Measurements from ENCODE around the gene SCGB3A2. TPM values are rescaled to one million over a fixed set of nuclear protein-coding genes. Genes with fewer than 3 reads are reported as not detected.
"Not testable (repeated sequence)": the region's sequence is repeated elsewhere in the genome, so short reads cannot be mapped to it uniquely, and the experiment has no call there.

Gene SCGB3A2
- total RNA-seq, 2 donors from 2014 or later: not detected

DNA sequence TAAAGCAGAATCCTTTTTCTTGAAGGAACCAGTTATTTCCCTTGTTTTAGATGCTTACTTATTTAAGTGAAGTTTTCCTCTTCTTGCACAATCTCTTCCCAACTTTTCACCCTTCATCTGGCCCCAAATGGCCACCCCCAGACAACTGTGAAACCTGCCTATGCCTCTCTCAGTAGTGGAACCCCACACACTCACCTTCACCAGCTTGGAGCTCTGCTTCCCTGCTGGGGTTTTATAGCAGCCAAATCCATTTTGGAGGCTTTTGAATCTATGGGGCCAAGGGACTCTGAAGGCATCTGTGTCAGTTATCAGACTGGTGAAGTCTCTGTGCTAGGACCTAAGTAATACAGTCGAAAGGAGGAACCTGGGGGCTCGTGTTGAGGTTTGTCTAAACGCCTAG, 24.2 kb upstream of the SCGB3A2 start:
- H3K36me3 Mint-ChIP-seq (ENCODE audit: low read depth): no peaks in the 10 kb centered on the region
- H3K27me3 Mint-ChIP-seq: peaks cover 28% of the 10 kb centered on the region
- H3K4me3 Mint-ChIP-seq: no peak overlapping the region
- peaks cover 4% of the 10 kb centered on the region for H3K4me1 Mint-ChIP-seq
- ATAC-seq (no peak), DNase-seq (no peak)
- H3K9me3 ChIP-seq (ENCODE audit: control insufficient read depth, low read length, poor library complexity, severe bottlenecking): peaks cover 5% of the 10 kb centered on the region
- H3K27ac Mint-ChIP-seq: no peak overlapping the region

DNA sequence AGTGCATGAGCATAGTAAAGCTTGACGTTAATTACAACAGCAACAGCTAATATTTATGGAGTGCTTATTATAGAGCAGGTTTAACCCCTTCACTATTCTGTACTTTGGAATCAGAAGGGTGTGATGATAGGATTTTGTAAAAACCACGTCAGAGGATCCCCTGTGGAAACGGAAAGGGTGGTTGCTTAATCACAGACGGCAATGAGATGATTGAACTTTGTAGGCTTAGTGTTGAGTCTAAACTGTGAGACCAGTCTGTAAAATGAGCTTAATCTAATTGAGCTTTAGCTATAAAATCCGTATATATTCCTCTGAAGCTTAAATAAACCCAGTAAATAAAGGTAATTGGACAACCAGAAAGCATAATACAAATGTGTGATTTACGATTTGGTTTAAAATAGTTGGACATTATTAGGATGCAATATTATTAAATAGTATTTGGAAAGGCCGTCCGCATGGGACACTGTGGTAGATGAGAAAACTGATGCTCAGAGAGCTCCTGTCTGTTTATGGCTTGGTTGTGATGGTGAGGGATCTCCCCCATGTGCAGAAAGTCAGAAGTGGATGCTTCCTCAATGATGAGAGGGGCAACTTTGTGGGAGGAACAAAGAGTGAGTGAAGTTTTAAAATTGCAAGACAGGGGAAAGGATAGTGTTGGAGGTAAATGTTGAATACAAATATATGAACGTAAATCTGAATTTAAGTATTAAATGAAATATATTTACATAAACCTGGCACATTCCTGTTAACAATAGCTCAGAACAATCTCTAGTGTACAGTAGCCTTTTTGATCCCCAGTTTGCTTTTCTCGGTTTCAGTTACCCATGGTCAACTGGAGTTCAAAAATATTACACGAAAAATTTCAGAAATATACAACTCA, 23.4 kb upstream of the SCGB3A2 start:
- Mint-ChIP-seq H3K4me3 (no peak overlapping the region), H3K36me3 (ENCODE audit: low read depth) (no peaks in the 10 kb centered on the region), H3K27me3 (peaks cover 20% of the 10 kb centered on the region), H3K27ac (no peak overlapping the region), H3K4me1 (peaks cover 4% of the 10 kb centered on the region)
- ATAC-seq (no peak), DNase-seq (no peak)
- peaks cover 5% of the 10 kb centered on the region for H3K9me3 ChIP-seq (ENCODE audit: control insufficient read depth, low read length, poor library complexity, severe bottlenecking)

DNA sequence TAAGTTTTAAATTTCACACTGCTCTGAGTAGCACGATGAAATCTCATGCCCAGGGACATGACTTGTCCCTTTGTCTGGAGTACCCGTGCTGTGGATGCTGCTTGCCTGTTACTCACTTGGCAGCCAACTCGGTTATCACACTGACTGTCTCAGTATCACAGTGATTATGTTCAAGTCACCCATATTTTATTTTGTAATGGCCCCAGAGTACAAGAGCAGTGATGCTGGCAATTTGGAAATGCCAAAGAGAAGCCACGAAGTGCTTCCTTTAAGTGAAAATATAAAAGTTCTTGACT, 22.8 kb upstream of the SCGB3A2 start:
- DNase-seq: no peak
- no peak for ATAC-seq
- Mint-ChIP-seq H3K27me3 (peaks cover 19% of the 10 kb centered on the region), H3K27ac (no peak overlapping the region), H3K4me1 (peaks cover 7% of the 10 kb centered on the region), H3K36me3 (ENCODE audit: low read depth) (no peaks in the 10 kb centered on the region), H3K4me3 (no peak overlapping the region)
- H3K9me3 ChIP-seq (ENCODE audit: control insufficient read depth, low read length, poor library complexity, severe bottlenecking): peaks cover 5% of the 10 kb centered on the region

DNA sequence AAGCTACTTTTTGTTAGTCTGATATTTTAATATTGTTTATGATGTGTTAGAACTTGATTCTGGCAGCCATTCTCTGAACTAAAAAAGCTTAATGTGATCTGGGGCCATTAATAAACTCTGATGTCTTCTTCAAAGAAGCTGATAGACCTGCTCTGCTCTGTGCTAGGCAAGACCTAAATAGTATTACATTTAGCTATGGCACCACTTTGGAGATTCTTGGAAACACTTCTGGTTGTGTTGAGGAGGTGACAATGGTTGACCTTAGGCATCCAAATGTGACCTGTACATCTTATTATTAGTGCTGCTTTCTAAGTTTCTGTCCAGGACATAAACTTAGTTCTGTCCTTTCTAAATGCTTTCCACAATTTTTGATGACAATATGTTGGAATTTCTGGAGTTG, 21.7 kb upstream of the SCGB3A2 start:
- DNase-seq (no peak), ATAC-seq (no peak)
- Mint-ChIP-seq H3K4me1 (peaks cover 7% of the 10 kb centered on the region), H3K36me3 (ENCODE audit: low read depth) (no peaks in the 10 kb centered on the region), H3K27ac (no peak overlapping the region), H3K27me3 (peaks cover 19% of the 10 kb centered on the region), H3K4me3 (no peak overlapping the region)
- no peaks in the 10 kb centered on the region for H3K9me3 ChIP-seq (ENCODE audit: control insufficient read depth, low read length, poor library complexity, severe bottlenecking)

DNA sequence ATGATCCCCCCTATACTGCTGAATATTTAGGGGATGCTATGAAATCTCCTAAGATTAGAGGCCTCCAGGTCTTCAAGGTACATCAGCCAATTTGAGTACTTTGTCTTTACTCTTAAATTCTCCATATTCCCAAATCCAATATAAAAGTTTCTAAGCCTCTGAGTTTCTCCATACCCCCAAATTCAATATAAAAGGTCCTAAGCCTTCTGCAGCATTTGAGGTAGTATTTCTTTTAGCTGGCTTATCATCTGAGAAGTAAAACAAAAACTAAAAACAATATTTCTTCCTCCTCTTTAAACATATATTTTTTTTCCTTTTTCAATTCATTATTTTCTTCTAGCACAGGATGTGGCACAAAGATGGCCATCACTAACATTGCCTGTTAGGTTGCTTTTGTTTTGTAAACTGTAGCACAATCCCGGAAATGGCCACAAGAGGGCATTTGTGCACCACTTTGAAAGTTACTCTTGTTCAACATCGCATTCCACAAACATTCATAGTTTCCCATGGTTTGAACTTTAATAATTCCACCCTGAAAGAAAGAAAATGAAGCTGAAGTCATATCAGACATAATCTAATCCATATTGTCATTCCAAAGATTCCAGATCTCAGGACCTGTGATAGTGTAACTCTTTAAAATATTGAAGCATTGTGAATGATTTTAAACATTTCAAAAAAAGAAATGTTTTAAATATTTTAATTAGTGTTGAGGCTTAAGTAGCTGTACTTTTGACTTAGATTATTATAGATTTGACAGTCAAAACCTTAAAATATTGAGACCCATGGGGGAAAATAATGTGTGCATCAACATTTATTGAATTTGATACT, 21.0 kb upstream of the SCGB3A2 start:
- DNase-seq (peak in 1 of 3 donors; percentile 11), ATAC-seq (no peak)
- H3K4me3 Mint-ChIP-seq: no peak overlapping the region
- no peaks in the 10 kb centered on the region for H3K36me3 Mint-ChIP-seq (ENCODE audit: low read depth)
- peaks cover 19% of the 10 kb centered on the region for H3K27me3 Mint-ChIP-seq
- H3K27ac Mint-ChIP-seq: no peak overlapping the region
- peaks cover 7% of the 10 kb centered on the region for H3K4me1 Mint-ChIP-seq
- H3K9me3 ChIP-seq (ENCODE audit: control insufficient read depth, low read length, poor library complexity, severe bottlenecking): no peaks in the 10 kb centered on the region

DNA sequence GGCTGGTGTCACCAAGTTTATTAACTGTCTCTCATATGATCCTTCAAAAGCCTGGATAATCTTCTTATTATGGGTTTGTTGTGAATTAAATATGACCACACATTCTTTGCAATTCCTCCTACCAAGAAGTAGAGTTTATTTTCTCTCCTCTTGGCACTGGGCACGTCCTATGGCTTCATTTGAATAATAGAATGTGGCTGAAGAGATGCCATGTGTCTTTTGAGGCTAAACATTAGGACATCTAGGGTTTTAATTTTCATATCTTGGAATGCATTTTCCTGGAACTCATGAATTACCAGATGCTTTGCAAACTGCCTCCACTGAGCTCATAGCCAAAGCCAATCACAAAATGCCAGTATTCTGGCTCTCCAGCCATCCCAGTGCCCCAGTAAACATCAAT, 19.9 kb upstream of the SCGB3A2 start:
- Mint-ChIP-seq H3K4me3 (no peak overlapping the region), H3K4me1 (peaks cover 4% of the 10 kb centered on the region), H3K27ac (no peak overlapping the region), H3K27me3 (peaks cover 19% of the 10 kb centered on the region), H3K36me3 (ENCODE audit: low read depth) (no peaks in the 10 kb centered on the region)
- no peak for DNase-seq
- no peak for ATAC-seq
- no peaks in the 10 kb centered on the region for H3K9me3 ChIP-seq (ENCODE audit: control insufficient read depth, low read length, poor library complexity, severe bottlenecking)

DNA sequence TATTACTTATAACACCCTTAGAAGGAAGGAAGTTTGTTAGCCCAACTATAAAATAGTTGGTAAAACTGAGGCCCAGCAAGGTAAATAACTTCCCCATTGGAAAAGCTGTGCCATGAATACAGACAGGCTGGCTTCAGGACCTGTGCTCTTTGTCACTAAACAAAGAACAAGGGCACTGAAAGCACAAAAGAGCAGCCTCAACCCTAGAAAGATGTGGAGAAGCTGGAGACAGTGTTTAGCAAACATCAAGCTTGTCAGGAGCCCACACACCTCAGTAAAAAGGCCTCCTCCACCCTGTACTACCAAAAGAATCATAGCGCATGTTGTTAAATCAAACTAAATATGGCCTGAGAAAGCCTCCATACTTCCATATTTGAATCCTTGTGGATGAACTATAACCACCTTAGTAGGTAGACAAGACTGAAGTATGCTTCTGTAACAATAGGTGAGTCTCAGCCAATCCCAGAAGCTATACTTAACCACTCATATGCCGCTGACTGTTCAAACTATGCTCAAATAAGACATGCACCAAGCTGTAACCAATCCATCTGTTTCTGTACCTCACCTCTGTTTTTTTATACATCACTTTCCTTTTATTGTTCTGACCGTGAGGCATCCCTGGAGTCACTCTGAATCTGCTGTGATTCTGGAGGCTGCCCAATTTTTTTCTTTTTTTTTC, 18.4 kb upstream of the SCGB3A2 start:
- Mint-ChIP-seq H3K4me3 (no peak overlapping the region), H3K27me3 (peaks cover 14% of the 10 kb centered on the region), H3K27ac (no peak overlapping the region), H3K36me3 (ENCODE audit: low read depth) (no peaks in the 10 kb centered on the region), H3K4me1 (peaks cover 4% of the 10 kb centered on the region)
- no peak for DNase-seq
- H3K9me3 ChIP-seq (ENCODE audit: control insufficient read depth, low read length, poor library complexity, severe bottlenecking): no peaks in the 10 kb centered on the region
- ATAC-seq: no peak

DNA sequence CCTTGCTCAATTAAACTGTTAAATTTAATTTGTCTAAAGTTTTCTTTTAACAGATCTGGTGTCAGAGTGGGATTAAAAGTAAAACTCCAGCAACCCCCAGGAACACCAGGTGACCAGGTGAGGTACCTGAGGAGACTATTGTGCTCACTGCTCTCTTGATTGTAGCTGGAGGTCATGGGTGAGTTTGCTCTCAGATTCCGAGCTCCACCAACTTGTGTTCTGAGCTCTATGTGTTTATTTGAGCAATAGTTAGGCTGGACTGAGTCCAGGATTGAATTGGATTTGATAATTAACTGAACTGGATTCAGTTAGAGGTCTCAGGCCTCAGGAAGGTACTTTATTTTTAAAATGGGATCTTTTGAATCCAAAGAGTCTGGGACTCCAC, 17.9 kb upstream of the SCGB3A2 start:
- H3K4me1 Mint-ChIP-seq: peaks cover 4% of the 10 kb centered on the region
- H3K4me3 Mint-ChIP-seq: no peak overlapping the region
- no peaks in the 10 kb centered on the region for H3K9me3 ChIP-seq (ENCODE audit: control insufficient read depth, low read length, poor library complexity, severe bottlenecking)
- DNase-seq (no peak), ATAC-seq (no peak)
- H3K27me3 Mint-ChIP-seq: peaks cover 13% of the 10 kb centered on the region
- no peaks in the 10 kb centered on the region for H3K36me3 Mint-ChIP-seq (ENCODE audit: low read depth)
- no peak overlapping the region for H3K27ac Mint-ChIP-seq

DNA sequence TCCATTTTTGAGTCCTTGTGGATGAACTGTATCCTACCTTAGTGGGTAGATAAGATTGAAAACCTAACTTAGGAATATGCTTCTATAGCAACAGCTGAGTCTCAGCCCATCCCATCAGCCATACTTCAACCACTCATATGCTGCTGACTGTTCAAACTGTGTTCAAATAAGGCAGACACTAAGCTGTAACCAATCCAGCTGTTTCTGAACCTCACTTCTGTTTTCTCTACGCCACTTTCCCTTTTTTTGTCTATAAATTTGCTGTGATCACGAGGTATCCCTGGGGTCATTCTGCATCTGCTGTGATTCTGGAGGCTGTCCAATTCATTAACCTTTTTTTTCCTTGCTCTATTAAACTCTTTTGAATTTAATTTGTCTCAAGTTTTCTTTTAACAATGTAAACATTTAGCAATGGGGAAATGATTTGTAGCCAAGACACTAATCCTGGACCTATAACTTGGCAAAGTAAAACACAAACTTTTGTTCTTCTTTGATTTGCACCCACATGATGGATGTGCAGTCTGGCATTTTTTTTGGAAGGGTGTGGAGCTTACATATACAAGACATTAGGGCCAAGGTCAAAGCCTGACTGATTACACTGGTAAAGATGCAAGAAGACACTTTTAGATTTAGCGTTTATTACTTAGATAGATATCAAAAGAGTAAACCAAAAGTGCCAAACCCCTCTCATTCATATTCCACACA, 14.9 kb upstream of the SCGB3A2 start:
- no peak overlapping the region for H3K27ac Mint-ChIP-seq
- H3K9me3 ChIP-seq (ENCODE audit: control insufficient read depth, low read length, poor library complexity, severe bottlenecking): no peaks in the 10 kb centered on the region
- no peak overlapping the region for H3K4me3 Mint-ChIP-seq
- ATAC-seq (no peak), DNase-seq (no peak)
- H3K27me3 Mint-ChIP-seq: peaks cover 10% of the 10 kb centered on the region
- peaks cover 3% of the 10 kb centered on the region for H3K4me1 Mint-ChIP-seq
- H3K36me3 Mint-ChIP-seq (ENCODE audit: low read depth): no peaks in the 10 kb centered on the region

DNA sequence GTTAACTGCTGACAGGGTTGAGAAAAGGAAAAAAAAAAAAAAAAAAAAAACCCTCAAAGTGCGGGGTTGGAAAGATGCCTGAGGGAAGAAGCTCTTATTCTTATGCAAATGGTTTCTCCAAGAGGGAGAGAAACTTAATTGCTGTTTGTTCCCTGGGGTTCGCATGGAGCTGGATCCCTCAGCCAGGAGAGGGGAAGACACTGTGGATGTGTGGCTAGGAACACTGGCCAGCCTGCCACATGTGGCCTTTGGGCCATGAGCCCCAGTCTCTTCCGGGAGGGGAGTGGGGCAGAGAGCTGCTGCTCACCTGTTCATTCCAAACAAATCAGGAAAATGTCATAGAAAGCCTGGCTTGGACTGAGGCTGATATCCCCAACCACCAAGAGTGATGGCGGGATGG, 9.4 kb upstream of the SCGB3A2 start:
- Mint-ChIP-seq H3K27ac (no peak overlapping the region), H3K27me3 (peaks cover 8% of the 10 kb centered on the region), H3K36me3 (ENCODE audit: low read depth) (no peaks in the 10 kb centered on the region), H3K4me1 (no peaks in the 10 kb centered on the region), H3K4me3 (no peak overlapping the region)
- DNase-seq (no peak), ATAC-seq (no peak)
- H3K9me3 ChIP-seq (ENCODE audit: control insufficient read depth, low read length, poor library complexity, severe bottlenecking): no peaks in the 10 kb centered on the region

DNA sequence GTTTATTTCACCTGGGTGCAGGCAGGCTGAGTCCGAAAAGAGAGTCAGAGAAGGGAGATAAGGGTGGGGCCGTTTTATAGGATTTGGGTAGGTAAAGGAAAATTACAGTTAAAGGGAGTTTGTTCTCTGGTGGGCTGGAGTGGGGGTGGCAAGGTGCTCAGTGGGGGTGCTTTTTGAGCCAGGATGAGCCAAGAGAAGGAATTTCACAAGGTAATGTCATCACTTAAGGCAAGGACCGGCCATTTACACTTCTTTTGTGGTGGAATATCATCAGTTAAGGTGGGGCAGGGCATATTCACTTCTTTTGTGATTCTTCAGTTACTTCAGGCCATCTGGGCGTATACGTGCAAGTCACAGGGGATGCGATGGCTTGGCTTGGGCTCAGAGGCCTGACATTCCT, 8.6 kb upstream of the SCGB3A2 start:
- H3K27ac Mint-ChIP-seq; ATAC-seq; H3K36me3 Mint-ChIP-seq (ENCODE audit: low read depth); H3K9me3 ChIP-seq (ENCODE audit: control insufficient read depth, low read length, poor library complexity, severe bottlenecking); H3K4me1 Mint-ChIP-seq; H3K27me3 Mint-ChIP-seq; H3K4me3 Mint-ChIP-seq; DNase-seq: not testable (repeated sequence)

DNA sequence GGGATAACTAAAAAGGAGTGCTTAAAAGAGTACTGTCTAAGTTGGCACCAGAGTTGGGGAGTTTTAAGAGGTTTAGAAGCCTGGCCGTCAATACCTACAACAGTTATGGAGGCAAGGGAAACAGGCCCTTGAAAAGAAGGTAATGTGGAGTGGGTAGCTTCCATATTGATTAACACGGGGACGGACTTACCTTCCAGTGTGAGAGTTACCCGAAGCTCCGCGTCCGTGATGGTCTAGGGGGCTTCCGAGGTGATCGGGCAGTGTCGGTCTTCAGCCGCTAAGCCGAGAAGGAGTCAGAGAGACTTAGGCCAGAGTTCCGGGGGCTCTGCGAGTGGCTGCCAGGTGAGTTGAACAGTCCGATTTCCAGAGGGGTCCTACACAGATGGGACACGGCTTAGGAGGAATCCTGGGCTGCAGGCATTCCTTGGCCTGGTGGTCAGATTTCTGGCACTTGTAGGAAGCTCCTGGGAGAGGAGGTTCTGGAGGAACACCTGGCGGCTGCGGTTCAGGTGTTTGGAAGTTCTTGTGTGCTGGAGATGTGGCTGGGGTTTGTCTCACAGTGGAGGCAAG, 6.4 kb upstream of the SCGB3A2 start:
- H3K27me3 Mint-ChIP-seq; H3K4me1 Mint-ChIP-seq; H3K27ac Mint-ChIP-seq; H3K9me3 ChIP-seq (ENCODE audit: control insufficient read depth, low read length, poor library complexity, severe bottlenecking); ATAC-seq; H3K4me3 Mint-ChIP-seq; H3K36me3 Mint-ChIP-seq (ENCODE audit: low read depth); DNase-seq: not testable (repeated sequence)

All from T-helper 17 cell (primary cell).